SK-N-SH treated with all-trans-retinoic acid at 6 μM for 48 hours (cell line): Measurements from ENCODE around the gene DCAF6.

Experiments used
- ARNTL ChIP-seq: fragments of 450-650 bp; formaldehyde crosslinking; IDR thresholded peaks from 2 replicates; pipeline ENCODE4 v1.5.0; 2020; ENCODE audit warnings: low read depth, mild to moderate bottlenecking, moderate library complexity, borderline replicate concordance
- BACH2 ChIP-seq: fragments of 250-450 bp; sonication (Bioruptor Pico); IDR thresholded peaks from 2 replicates; pipeline ENCODE4 v1.9.0; 2021; ENCODE audit warnings: mild to moderate bottlenecking, borderline replicate concordance
- PATZ1 ChIP-seq: fragments of 250-450 bp; sonication (Bioruptor Pico); IDR thresholded peaks from 2 replicates; pipeline ENCODE4 v1.8.0; 2020; ENCODE audit warnings: mild to moderate bottlenecking, moderate library complexity, borderline replicate concordance
- POU6F1 ChIP-seq: fragments of 250-450 bp; sonication (Bioruptor Pico); IDR thresholded peaks from 2 replicates; pipeline ENCODE4 v1.8.0; 2021; ENCODE audit warnings: low read depth, mild to moderate bottlenecking, moderate library complexity, borderline replicate concordance
- RARB ChIP-seq: fragments of 250-450 bp; sonication (Bioruptor Pico); IDR thresholded peaks from 2 replicates; pipeline ENCODE4 v1.8.0; 2021; ENCODE audit warnings: mild to moderate bottlenecking, moderate library complexity
- SNAI2 ChIP-seq: fragments of 250-450 bp; sonication (Bioruptor Pico); IDR thresholded peaks from 2 replicates; pipeline ENCODE4 v1.5.0; 2020; ENCODE audit warnings: mild to moderate bottlenecking, moderate library complexity
- ZC3H10 ChIP-seq: fragments of 250-450 bp; sonication (Bioruptor Pico); IDR thresholded peaks from 2 replicates; pipeline ENCODE4 v1.5.1; 2021; ENCODE audit warnings: mild to moderate bottlenecking, moderate library complexity
- ZFP3 ChIP-seq: fragments of 250-450 bp; sonication (Bioruptor Pico); IDR thresholded peaks from 2 replicates; pipeline ENCODE4 v1.5.0; 2020; ENCODE audit warnings: mild to moderate bottlenecking, moderate library complexity
- ZFP30 ChIP-seq: fragments of 450-650 bp; formaldehyde crosslinking; IDR thresholded peaks from 2 replicates; pipeline ENCODE4 v1.5.0; 2022; ENCODE audit warnings: mild to moderate bottlenecking, moderate library complexity
- TF ChIP-seq, protein P1 (sequence below): fragments of 250-450 bp; sonication (Bioruptor Pico); IDR thresholded peaks from 2 replicates; pipeline ENCODE4 v1.5.1; 2020; ENCODE audit warnings: low read depth, mild to moderate bottlenecking, moderate library complexity

DNA sequence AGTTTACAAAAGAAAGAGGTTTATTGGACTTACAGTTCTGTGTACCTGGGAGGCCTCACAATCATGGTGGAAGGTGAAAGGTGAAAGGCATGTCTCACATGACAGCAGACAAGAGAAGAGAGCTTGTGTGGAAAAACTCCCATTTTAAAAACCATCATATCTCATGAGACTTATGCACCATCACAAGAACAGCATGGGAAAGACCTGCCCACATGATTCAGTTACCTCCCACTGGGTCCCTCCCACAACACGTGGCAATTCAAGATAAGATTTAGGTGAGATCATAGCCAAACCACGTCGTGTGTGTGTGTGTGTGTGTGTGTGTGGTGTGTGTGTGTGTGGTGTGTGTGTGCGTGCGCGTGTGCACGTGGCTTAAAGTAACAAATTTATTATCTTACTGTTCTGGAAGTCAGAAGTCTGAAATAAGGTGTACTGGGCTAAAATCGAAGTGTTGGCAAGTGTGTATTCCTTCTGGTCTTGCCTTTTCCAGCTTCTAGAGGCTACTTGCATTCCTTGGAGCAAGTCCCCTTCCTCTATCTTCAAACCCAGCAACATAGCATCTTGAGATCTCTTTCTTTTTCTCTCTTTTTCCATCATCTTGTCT is 48.5 kb downstream of the DCAF6 start:
- no peak for TF ChIP-seq ZC3H10 (CRISPR knock-in tag)
- TF ChIP-seq ZFP30 (CRISPR knock-in tag) = no peak
- TF ChIP-seq ARNTL (CRISPR knock-in tag) = no peak
- TF ChIP-seq SNAI2 (CRISPR knock-in tag) = no peak
- TF ChIP-seq POU6F1 = no peak
- TF ChIP-seq PATZ1 = no peak
- no peak for TF ChIP-seq BACH2 (CRISPR knock-in tag)
- no peak for TF ChIP-seq RARB (CRISPR knock-in tag)
- TF ChIP-seq ZFP3 (CRISPR knock-in tag) = no peak
- TF ChIP-seq, protein P1, sequence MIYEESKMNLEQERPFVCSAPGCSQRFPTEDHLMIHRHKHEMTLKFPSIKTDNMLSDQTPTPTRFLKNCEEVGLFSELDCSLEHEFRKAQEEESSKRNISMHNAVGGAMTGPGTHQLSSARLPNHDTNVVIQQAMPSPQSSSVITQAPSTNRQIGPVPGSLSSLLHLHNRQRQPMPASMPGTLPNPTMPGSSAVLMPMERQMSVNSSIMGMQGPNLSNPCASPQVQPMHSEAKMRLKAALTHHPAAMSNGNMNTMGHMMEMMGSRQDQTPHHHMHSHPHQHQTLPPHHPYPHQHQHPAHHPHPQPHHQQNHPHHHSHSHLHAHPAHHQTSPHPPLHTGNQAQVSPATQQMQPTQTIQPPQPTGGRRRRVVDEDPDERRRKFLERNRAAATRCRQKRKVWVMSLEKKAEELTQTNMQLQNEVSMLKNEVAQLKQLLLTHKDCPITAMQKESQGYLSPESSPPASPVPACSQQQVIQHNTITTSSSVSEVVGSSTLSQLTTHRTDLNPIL (CRISPR knock-in tag) = no peak
